M059J (cell line): ENCODE results near the gene RGMB. TPM values are rescaled to one million over a fixed set of nuclear protein-coding genes. Genes with fewer than 3 reads are reported as not detected.

Experiments used
- DNase-seq: peaks from one replicate; pipeline ENCODE4 v3.0.0-alpha.2; 2012; ENCODE audit warnings: low read depth
- total RNA-seq: library from RNA; depleted of rRNA; stranded (reverse); fragments of >200 nt; shearing (Covaris generic); gene quantifications from 2 replicates; pipeline ENCODE4 v1.2.3, GENCODE V29; 2014; rRNA removed

Gene RGMB
- total RNA-seq, 1 experiment from 2014 or later: 51.1 TPM

- DNase-seq: peak; percentile 54
Measured at GRCh38 chr5:98827161-98827560, 53.7 kb downstream of the RGMB start.

GRCh38 chr5:98827588-98828284 is 54.3 kb downstream of the RGMB start:
- DNase-seq: no peak

- DNase-seq: no peak
Measured at GRCh38 chr5:98836175-98836574, 62.7 kb downstream of the RGMB start.

- peak; percentile 42 for DNase-seq
Measured at GRCh38 chr5:98839469-98840383, 66.3 kb downstream of the RGMB start.

GRCh38 chr5:98840946-98841345 is 67.5 kb downstream of the RGMB start:
- no peak for DNase-seq

- no peak for DNase-seq
Measured at GRCh38 chr5:98843481-98843880, 70.0 kb downstream of the RGMB start.

- no peak for DNase-seq
Measured at GRCh38 chr5:98844865-98845264, 71.4 kb downstream of the RGMB start.

GRCh38 chr5:98845878-98846277 is 72.4 kb downstream of the RGMB start:
- no peak for DNase-seq

Other genes with a start within 250 kb of the RGMB start
- gene CHD1, start 155.3 kb downstream of the RGMB start, total RNA-seq: 16.9 and 27.1 TPM in 2 replicates